ENCODE measurements around the gene PHLDB3.

Gene PHLDB3

GRCh38 chr19:43496960-43497359 lies 7.6 kb downstream of the PHLDB3 start:
- DNase-seq = no peak

GRCh38 chr19:43495082-43495481 lies 9.5 kb downstream of the PHLDB3 start:
- DNase-seq = no peak

DNA sequence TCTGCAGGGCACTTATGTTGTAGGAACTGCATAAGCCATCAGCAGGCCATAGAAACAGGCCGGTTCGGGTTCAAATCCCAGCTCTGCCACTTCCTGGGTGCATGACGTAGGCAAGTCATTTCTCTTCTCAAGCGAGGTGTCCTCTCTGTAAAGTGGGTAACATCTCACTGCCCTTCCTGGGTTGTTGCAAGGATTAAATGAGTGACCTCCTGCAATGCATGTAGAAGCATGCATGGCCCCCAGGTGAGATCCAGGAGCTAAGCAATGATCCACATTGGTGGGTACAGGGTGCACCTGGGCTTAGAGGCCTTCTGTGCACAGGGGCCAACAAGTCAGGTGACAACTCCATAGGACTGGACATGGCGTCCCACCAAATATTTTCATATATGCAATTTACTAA lies 13.8 kb downstream of the PHLDB3 start:
- DNase-seq = peak; percentile 36

GRCh38 chr19:43489979-43490599 lies 14.5 kb downstream of the PHLDB3 start:
- DNase-seq = no peak

DNA sequence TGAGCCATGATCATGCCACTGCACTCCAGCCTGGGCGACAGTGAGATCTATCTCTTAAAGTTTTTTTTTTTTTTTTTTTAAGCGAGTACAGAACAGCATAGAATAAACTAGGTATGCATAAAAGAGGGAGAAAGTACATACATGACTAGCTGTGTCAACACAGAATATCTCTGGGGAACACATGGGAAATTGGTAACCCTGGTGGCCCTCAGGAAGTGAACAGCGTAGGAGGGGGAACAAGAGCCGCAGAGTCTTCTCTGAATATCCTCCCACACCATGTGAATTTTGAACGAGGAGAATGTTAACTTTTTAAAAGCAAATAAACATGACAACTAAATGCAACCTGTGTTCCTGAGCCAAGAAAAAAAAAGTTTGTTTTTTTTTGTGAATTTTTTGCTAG lies 15.2 kb downstream of the PHLDB3 start:
- no peak for DNase-seq

GRCh38 chr19:43488179-43488578 lies 16.4 kb downstream of the PHLDB3 start:
- no peak for DNase-seq

- no peak for DNase-seq
Measured at GRCh38 chr19:43486412-43486811, 18.1 kb downstream of the PHLDB3 start.

- no peak for DNase-seq
Measured at GRCh38 chr19:43485951-43486350, 18.6 kb downstream of the PHLDB3 start.

DNA sequence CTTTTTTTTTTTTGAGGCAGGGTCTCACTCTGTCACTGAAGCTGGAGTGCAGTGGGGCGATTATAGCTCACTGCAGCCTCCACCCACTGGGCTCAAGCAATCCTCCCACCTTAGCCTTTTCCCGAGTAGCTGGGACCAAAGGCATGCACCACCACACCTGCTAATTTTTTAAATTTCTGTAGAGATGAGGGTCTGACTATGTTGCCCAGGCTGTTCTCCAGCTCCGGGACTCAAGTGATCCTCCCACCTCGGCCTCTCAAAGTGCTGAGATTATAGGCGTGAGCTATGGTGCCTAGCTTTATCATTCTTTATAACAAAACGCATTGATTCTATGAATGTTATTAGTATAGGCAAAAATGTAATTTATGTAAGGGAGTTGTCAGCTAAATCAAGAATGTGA lies 21.3 kb downstream of the PHLDB3 start:
- no peak for DNase-seq

DNA sequence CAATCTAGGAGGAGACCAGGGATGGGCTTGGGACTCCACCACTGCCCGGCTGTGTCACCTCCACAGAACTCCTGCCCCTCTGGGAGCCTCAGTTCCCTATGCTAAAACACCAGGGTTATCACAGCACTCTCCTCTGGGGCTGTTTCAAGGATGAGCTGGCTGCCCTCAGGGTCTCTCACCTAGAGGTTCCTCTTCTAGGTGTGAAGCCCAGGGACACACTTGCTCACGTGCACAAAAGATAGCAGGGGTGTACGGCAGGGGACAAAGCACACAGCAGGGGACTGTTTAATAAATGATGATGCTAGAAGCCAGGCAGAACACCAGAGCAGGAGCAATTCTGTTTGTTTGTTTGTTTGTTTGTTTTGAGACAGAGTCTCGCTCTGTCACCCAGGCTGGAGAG lies 22.4 kb downstream of the PHLDB3 start:
- DNase-seq = no peak

GRCh38 chr19:43481701-43482100 lies 22.8 kb downstream of the PHLDB3 start:
- no peak for DNase-seq

- no peak for DNase-seq
Measured at GRCh38 chr19:43480574-43480973, 24.0 kb downstream of the PHLDB3 start.

- no peak for DNase-seq
Measured at GRCh38 chr19:43479961-43480561, 24.5 kb downstream of the PHLDB3 start.

- no peak for DNase-seq
Measured at GRCh38 chr19:43479226-43479625, 25.3 kb downstream of the PHLDB3 start.

GRCh38 chr19:43478323-43478722 lies 26.2 kb downstream of the PHLDB3 start:
- DNase-seq = no peak

DNA sequence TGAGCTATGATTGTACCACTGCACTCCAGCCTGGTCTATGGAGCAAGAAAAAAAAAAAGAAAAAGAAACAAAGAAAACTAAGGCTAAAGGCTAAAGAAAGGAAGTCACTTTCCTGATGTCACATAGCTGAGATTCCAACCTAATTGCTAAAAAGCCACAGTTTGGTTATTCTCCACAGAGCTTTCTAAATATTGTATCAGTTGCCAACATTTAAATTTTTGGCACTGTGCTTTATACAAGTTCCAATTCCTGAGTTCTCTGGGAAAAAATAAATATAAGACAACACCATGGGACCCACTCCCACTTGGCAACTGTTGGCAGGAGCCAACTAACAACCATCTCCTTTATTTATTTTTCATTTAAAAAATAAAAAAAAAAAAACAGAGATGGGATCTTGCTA lies 27.9 kb downstream of the PHLDB3 start:
- DNase-seq = no peak

- peak; percentile 97 for DNase-seq
Measured at GRCh38 chr19:43474986-43475705, 29.4 kb downstream of the PHLDB3 start.

DNA sequence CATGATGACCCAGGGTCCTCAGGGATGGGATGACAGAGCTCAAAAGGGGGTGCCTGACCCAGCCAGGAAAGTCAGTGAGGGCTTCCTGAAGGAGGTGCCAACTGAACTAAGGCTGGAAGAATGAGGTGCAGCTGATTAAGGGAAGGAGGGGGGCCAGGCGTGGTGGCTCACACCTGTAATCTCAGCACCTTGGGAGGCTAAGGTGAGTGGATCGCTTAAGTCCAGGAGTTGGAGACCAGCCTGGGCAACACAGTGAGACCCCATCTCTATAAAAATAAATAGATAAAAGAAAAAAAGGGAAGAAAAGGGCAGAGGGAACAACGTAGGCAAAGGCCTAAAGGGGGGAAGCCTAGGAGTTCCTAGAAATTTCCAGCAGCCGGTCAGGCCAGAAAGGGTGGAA lies 30.1 kb downstream of the PHLDB3 start:
- no peak for DNase-seq

- DNase-seq = no peak
Measured at GRCh38 chr19:43471091-43471490, 33.5 kb downstream of the PHLDB3 start.

- no peak for DNase-seq
Measured at GRCh38 chr19:43470288-43470687, 34.3 kb downstream of the PHLDB3 start.

DNA sequence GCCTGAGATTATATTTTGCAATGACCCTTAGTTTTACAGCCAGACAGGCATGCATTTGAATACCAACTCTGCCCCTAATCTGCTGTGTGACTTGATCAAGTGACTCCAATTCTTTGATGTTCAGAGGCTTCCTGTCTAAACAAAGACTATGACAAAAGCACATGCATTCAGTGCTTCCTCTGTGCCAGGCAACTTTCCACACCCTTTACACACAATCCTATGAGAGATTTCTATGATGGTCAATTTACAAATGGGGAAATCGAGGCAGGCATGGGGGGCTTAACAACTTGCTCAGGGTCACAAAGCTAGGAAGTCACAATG lies 35.4 kb downstream of the PHLDB3 start:
- DNase-seq = no peak

GRCh38 chr19:43468354-43469159 lies 36.0 kb downstream of the PHLDB3 start:
- no peak for DNase-seq

DNA sequence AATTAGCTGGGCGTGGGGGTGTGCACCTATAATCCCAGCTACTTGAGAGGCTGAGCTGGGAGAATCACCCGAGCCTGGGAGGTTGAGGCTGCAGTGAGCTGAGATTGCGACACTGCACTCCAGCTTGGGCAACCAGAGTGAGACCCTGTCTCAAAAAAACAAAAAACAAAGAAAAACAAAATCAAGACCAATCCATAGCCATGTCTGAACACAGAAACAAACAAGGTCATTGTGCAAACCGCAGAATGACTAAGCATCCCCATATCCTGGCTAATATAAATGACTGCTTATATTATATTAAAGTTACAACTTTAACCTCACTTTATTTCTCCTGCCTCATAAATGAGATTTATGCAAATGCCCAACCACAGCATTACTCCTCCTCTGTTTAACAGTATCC lies 36.8 kb downstream of the PHLDB3 start:
- no peak for DNase-seq

GRCh38 chr19:43467276-43467675 lies 37.3 kb downstream of the PHLDB3 start:
- no peak for DNase-seq
